ENCODE measurements around the gene STRN4. TPM values are rescaled to one million over a fixed set of nuclear protein-coding genes. Genes with fewer than 3 reads are reported as not detected.
A peak's percentile ranks its signal among the peaks of the same experiment; 100 is the strongest.

Gene STRN4
- total RNA-seq, 1 donor from 2014 or later = 51.4 TPM

GRCh38 chr19:46731007-46731501 is 15.2 kb downstream of the STRN4 start:
- ATAC-seq (no peak), DNase-seq (ENCODE audit: missing footprints) (peak; percentile 87)
- intact Hi-C loops (cut with DNase I) = no loop called here

- no peak for ATAC-seq
- intact Hi-C loops (cut with DNase I) = no loop called here
- DNase-seq (ENCODE audit: missing footprints) = no peak
Measured at GRCh38 chr19:46730595-46730994, 15.7 kb downstream of the STRN4 start.

- ATAC-seq (no peak), DNase-seq (ENCODE audit: missing footprints) (peak; percentile 16)
- intact Hi-C loops (cut with DNase I) = no loop called here
Measured at GRCh38 chr19:46730187-46730586, 16.1 kb downstream of the STRN4 start.

GRCh38 chr19:46729696-46730095 is 16.6 kb downstream of the STRN4 start:
- intact Hi-C loops (cut with DNase I) = no loop called here
- no peak for ATAC-seq
- DNase-seq (ENCODE audit: missing footprints) = no peak

GRCh38 chr19:46728693-46729339 is 17.4 kb downstream of the STRN4 start:
- ATAC-seq = peak; percentile 62
- intact Hi-C loops (cut with DNase I) = loop anchor here (1.0 kb wide), 1 partner anchor 24 kb away; no protein-coding TSS in a partner anchor
- peak; percentile 93 for DNase-seq (ENCODE audit: missing footprints)

GRCh38 chr19:46728208-46728607 is 18.0 kb downstream of the STRN4 start:
- peak; percentile 49 for DNase-seq (ENCODE audit: missing footprints)
- intact Hi-C loops (cut with DNase I) = loop anchor here (1.0 kb wide), 1 partner anchor 23 kb away; no protein-coding TSS in a partner anchor

GRCh38 chr19:46727757-46728156 is 18.5 kb downstream of the STRN4 start:
- intact Hi-C loops (cut with DNase I) = loop anchor here (1.0 kb wide), 1 partner anchor 22 kb away; no protein-coding TSS in a partner anchor
- DNase-seq (ENCODE audit: missing footprints) = peak; percentile 34

More at GRCh38 chr19:46728208-46728607, 18.0 kb downstream of the STRN4 start:
- ATAC-seq = peak; percentile 31

GRCh38 chr19:46726971-46727501 is 19.2 kb downstream of the STRN4 start:
- DNase-seq (ENCODE audit: missing footprints) (peak; percentile 32), ATAC-seq (no peak)
- intact Hi-C loops (cut with DNase I) = no loop called here

More at GRCh38 chr19:46727757-46728156, 18.5 kb downstream of the STRN4 start:
- no peak for ATAC-seq

GRCh38 chr19:46726551-46726950 is 19.7 kb downstream of the STRN4 start:
- DNase-seq (ENCODE audit: missing footprints) (peak; percentile 62), ATAC-seq (no peak)
- intact Hi-C loops (cut with DNase I) = no loop called here

- DNase-seq (ENCODE audit: missing footprints) (peak; percentile 50), ATAC-seq (no peak)
- intact Hi-C loops (cut with DNase I) = no loop called here
Measured at GRCh38 chr19:46725859-46726393, 20.3 kb downstream of the STRN4 start.

- ATAC-seq (no peak), DNase-seq (ENCODE audit: missing footprints) (peak; percentile 41)
- intact Hi-C loops (cut with DNase I) = no loop called here
Measured at GRCh38 chr19:46725036-46725820, 21.0 kb downstream of the STRN4 start.

- intact Hi-C loops (cut with DNase I) = no loop called here
- DNase-seq (ENCODE audit: missing footprints) (peak; percentile 43), ATAC-seq (no peak)
Measured at GRCh38 chr19:46724468-46724867, 21.8 kb downstream of the STRN4 start.

GRCh38 chr19:46723471-46723870 is 22.8 kb downstream of the STRN4 start:
- intact Hi-C loops (cut with DNase I) = no loop called here
- DNase-seq (ENCODE audit: missing footprints) (no peak), ATAC-seq (no peak)

GRCh38 chr19:46723023-46723461 is 23.2 kb downstream of the STRN4 start:
- ATAC-seq (no peak), DNase-seq (ENCODE audit: missing footprints) (peak; percentile 20)
- intact Hi-C loops (cut with DNase I) = no loop called here

- DNase-seq (ENCODE audit: missing footprints) = peak; percentile 46
- ATAC-seq = no peak
Measured at GRCh38 chr19:46722421-46723022, 23.7 kb downstream of the STRN4 start.

GRCh38 chr19:46722004-46722380 is 24.3 kb downstream of the STRN4 start:
- intact Hi-C loops (cut with DNase I) = no loop called here
- DNase-seq (ENCODE audit: missing footprints) (peak; percentile 44), ATAC-seq (no peak)

More at GRCh38 chr19:46722421-46723022, 23.7 kb downstream of the STRN4 start:
- intact Hi-C loops (cut with DNase I) = no loop called here

- intact Hi-C loops (cut with DNase I) = no loop called here
- ATAC-seq (no peak), DNase-seq (ENCODE audit: missing footprints) (peak; percentile 21)
Measured at GRCh38 chr19:46721269-46722003, 24.8 kb downstream of the STRN4 start.

Measured in Right ventricle myocardium inferior (tissue), 1 donor.